AG04449 (cell line): ENCODE data around the gene IGSF21.

Experiments used
- CTCF ChIA-PET: fragments of 350-600 bp; formaldehyde crosslinking; extraction: SDS; loops from one replicate; lab custom pipeline; 2021; ENCODE audit warnings: antibody characterized with exemption; lab: Yijun Ruan, JAX
- POLR2A ChIA-PET: fragments of 400-600, 350-600 bp; formaldehyde crosslinking; extraction: SDS; loops from one replicate; lab custom pipeline; 2020; ENCODE audit warnings: antibody characterized with exemption, inconsistent platforms; lab: Yijun Ruan, JAX
- DNase-seq: peaks from one replicate; pipeline ENCODE4 v3.0.0-alpha.2; 2010; ENCODE audit warnings: low read depth, low spot score
- H3K4me3 ChIP-seq: 2 replicates; pipeline ENCODE4 v1.5.1; 2011; ENCODE audit warnings: low read depth, mild to moderate bottlenecking, control low read depth, low read length
- TF ChIP-seq, protein P1 (sequence below): IDR thresholded peaks from one replicate; pipeline ENCODE4 v1.5.1; 2011; ENCODE audit warnings: mild to moderate bottlenecking, moderate library complexity, low read length, control low read depth, inconsistent platforms; ENCODE audit not compliant: insufficient read depth; ENCODE audit errors: missing control alignments

The IGSF21 gene

DNA sequence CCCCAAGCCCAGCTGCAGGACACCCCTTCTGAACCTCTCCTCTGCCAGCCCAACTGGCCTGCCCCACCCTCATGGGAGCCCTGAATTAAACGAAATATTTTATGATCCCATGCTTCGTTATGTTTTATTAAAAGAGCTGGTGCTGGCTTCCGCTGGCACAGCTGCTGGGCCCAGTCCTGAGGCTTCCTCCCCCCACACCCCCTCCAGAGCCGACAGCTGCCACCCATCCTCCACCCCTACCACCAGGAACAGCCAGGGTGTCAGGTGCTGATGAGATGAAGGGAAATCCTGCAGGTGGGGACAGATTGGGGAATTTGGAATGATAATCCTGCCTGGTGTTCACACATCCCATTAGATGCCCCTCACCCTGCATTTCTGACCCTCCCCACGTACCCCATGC, 19.0 kb downstream of the IGSF21 start:
- ChIA-PET CTCF (no interaction called here), POLR2A (no interaction called here)
- no peak for DNase-seq
- TF ChIP-seq, protein P1, sequence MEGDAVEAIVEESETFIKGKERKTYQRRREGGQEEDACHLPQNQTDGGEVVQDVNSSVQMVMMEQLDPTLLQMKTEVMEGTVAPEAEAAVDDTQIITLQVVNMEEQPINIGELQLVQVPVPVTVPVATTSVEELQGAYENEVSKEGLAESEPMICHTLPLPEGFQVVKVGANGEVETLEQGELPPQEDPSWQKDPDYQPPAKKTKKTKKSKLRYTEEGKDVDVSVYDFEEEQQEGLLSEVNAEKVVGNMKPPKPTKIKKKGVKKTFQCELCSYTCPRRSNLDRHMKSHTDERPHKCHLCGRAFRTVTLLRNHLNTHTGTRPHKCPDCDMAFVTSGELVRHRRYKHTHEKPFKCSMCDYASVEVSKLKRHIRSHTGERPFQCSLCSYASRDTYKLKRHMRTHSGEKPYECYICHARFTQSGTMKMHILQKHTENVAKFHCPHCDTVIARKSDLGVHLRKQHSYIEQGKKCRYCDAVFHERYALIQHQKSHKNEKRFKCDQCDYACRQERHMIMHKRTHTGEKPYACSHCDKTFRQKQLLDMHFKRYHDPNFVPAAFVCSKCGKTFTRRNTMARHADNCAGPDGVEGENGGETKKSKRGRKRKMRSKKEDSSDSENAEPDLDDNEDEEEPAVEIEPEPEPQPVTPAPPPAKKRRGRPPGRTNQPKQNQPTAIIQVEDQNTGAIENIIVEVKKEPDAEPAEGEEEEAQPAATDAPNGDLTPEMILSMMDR = no peak
- H3K4me3 ChIP-seq = no peak overlapping the region

- TF ChIP-seq, protein P1 = no peak
- CTCF ChIA-PET = interaction anchor here (1.1 kb wide), 1 partner anchor 28 kb away, joined by 3 read pairs; no protein-coding TSS in a partner anchor
- POLR2A ChIA-PET = no interaction called here
- no peak for DNase-seq
- no peak overlapping the region for H3K4me3 ChIP-seq
Measured at GRCh38 chr1:18128298-18128697, 20.7 kb downstream of the IGSF21 start.

GRCh38 chr1:18130356-18130755, 22.8 kb downstream of the IGSF21 start:
- CTCF ChIA-PET = no interaction called here
- DNase-seq = no peak

GRCh38 chr1:18132022-18132710, 24.6 kb downstream of the IGSF21 start:
- ChIA-PET CTCF (no interaction called here), POLR2A (no interaction called here)
- TF ChIP-seq, protein P1 = no peak

More at GRCh38 chr1:18130356-18130755, 22.8 kb downstream of the IGSF21 start:
- TF ChIP-seq, protein P1 = no peak
- POLR2A ChIA-PET = no interaction called here
- no peak overlapping the region for H3K4me3 ChIP-seq

DNA sequence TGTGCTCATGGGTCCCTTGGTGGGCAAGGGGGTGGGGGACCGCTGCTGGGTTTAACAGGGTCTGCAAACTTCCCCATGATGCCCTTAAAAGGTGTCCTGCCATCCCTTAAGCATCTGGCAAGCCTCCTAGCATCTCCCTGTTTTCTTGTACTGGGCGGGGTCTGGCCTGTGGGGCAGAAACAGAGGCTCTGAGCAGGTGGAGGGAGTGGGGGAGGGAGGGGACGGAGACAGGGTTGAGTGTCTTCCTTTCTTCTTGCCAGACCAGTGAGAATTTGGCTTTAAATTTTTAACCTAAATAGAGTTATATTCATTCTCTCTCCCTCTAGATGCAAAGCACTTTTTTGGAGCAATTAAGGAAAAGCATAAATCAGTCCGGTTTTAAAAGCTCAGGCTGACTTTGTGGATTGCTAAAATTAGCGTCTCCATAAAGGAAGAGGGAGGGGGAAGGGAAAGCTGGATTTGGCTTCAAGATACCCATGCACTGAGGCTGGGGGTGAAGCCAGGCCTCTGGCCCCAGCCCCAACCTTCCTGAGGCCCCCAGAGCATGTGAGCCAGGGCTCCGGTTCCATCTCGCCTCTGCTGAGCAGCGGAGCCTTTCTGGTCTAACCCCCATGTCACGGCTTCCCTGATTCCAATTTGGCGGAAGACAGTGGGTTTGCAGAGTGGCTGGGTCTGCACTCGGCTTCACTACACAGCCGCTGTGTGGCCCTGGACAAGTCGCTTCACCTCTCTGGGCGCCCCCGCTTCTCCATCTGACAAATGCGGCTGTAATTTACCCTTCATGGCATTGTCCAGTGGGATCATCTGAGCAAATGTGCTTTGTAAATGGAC, 25.3 kb downstream of the IGSF21 start:
- ChIA-PET POLR2A (no interaction called here), CTCF (interaction anchor here (0.6 kb wide), 1 partner anchor 57 kb away, joined by 3 read pairs; no protein-coding TSS in a partner anchor)
- no peak overlapping the region for H3K4me3 ChIP-seq
- no peak for DNase-seq
- TF ChIP-seq, protein P1 = no peak

More at GRCh38 chr1:18132022-18132710, 24.6 kb downstream of the IGSF21 start:
- no peak overlapping the region for H3K4me3 ChIP-seq
- no peak for DNase-seq

DNA sequence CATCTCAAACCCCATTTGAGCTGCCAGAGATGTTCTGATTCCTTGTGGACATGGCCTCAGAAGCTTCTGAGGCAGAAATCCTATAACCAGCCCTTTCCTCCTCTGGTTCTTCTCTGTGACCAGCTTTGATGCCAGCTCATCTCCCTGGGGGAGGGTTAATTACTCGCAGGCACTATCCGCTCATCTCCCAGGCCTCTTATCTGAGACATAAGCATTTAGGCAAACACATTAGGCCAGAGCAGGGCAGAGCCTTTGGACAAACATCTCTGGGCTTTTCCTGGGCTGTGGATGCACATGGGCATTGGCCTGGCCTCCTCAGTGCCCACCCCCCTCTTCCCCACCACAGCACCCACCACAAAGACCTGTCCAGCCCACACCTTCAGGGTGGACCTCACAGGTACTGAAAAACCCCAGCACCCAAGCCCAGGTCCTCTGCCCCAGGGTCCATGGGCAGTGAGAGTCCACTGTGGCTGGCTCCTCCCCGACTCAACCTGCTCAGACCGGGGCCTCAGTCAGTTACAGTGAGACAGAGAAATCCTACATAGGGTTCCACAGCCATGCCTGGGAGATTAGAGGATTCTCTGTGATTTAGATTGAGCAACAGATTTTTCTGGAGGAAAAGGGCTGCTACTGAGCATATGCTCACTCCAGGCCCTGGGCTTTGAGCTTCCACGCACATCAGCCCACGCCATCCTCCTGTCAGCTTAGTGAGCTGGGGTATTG, 26.9 kb downstream of the IGSF21 start:
- H3K4me3 ChIP-seq = no peak overlapping the region
- ChIA-PET CTCF (no interaction called here), POLR2A (interaction anchor here (0.6 kb wide), 1 partner anchor 42 kb away, joined by 5 read pairs; no protein-coding TSS in a partner anchor)
- DNase-seq = no peak
- TF ChIP-seq, protein P1 = no peak
